Panc1 (cell line): ENCODE data around the gene ZNF549. TPM values are rescaled to one million over a fixed set of nuclear protein-coding genes. Genes with fewer than 3 reads are reported as not detected.
"Not testable (repeated sequence)": the region's sequence is repeated elsewhere in the genome, so short reads cannot be mapped to it uniquely, and the experiment has no call there.

ENCODE experiments used
- ATAC-seq: fragments of 200-7000 bp; cut with Tn5 transposase; 2 replicates; pipeline ENCODE4 v1.9.1; 2020; ENCODE audit warnings: mild to moderate bottlenecking, moderate library complexity
- BruUV-seq: library from RNA; stranded (reverse); fragments of 400-500 nt; replicated peaks from 2 replicates; lab custom pipeline; 2021; lab: Mats Ljungman, UMichigan
- CTCF ChIA-PET: fragments of 300-600 bp; sonication (Branson Sonifier 250); formaldehyde crosslinking; loops from one replicate; lab custom pipeline; 2022; ENCODE audit warnings: antibody characterized with exemption; lab: Charles Lee
- POLR2A ChIA-PET: fragments of 300-600 bp; sonication (Branson Sonifier 250); formaldehyde crosslinking; loops from one replicate; lab custom pipeline; 2022; ENCODE audit warnings: antibody characterized with exemption; lab: Charles Lee
- DNase-seq: peaks from one replicate; pipeline ENCODE4 v3.0.0-alpha.2; 2010; ENCODE audit warnings: low read depth, low spot score
- H3K27ac ChIP-seq: 2 replicates; pipeline ENCODE4 v1.5.1; 2011; ENCODE audit warnings: mild to moderate bottlenecking, low read length, inconsistent platforms
- H3K27me3 ChIP-seq: fragments of 200-500 bp; sonication (Bioruptor generic); 2 replicates; pipeline ENCODE4 v1.6.0; 2014; ENCODE audit warnings: low read length, inconsistent platforms; ENCODE audit not compliant: control insufficient read depth, insufficient read depth
- H3K36me3 ChIP-seq: fragments of 200-500 bp; sonication (Bioruptor generic); 2 replicates; pipeline ENCODE4 v1.5.1; 2014; ENCODE audit warnings: inconsistent platforms, mild to moderate bottlenecking, low read length, moderate library complexity; ENCODE audit not compliant: control insufficient read depth, insufficient read depth
- H3K4me1 ChIP-seq: 2 replicates; pipeline ENCODE4 v1.5.1; 2011; ENCODE audit warnings: inconsistent platforms, mild to moderate bottlenecking, low read length, moderate library complexity; ENCODE audit not compliant: control insufficient read depth, insufficient read depth
- H3K4me3 ChIP-seq, 2 experiments: 2 replicates each; pipeline ENCODE4 v1.5.1; 2011 to 2012; ENCODE audit warnings: low read depth in 2 of 2, low read length in 2 of 2, mild to moderate bottlenecking in 2 of 2, inconsistent platforms in 1 of 2, moderate library complexity in 1 of 2
- H3K9me3 ChIP-seq: fragments of 200-500 bp; sonication (Bioruptor generic); 2 replicates; pipeline ENCODE4 v1.5.1; 2014; ENCODE audit warnings: low read depth, mild to moderate bottlenecking, inconsistent platforms, low read length, moderate library complexity; ENCODE audit not compliant: control insufficient read depth, insufficient read depth
- CTCF ChIP-seq: fragments of 450-650 bp; IDR thresholded peaks from 2 replicates; pipeline ENCODE4 v1.5.1; 2017; ENCODE audit warnings: mild to moderate bottlenecking
- POLR2AphosphoS5 ChIP-seq: IDR thresholded peaks from 2 replicates; pipeline ENCODE4 v1.6.1; 2012; ENCODE audit warnings: mild to moderate bottlenecking, low read depth, low read length, moderate library complexity
- REST ChIP-seq, 2 experiments: IDR thresholded peaks; 2 replicates each; pipeline ENCODE4 v1.6.1; 2011 to 2012; ENCODE audit warnings: low read depth in 2 of 2, control low read depth in 1 of 2, low read length in 1 of 2, mild to moderate bottlenecking in 1 of 2, moderate library complexity in 1 of 2; ENCODE audit not compliant: insufficient read depth in 1 of 2
- SIN3A ChIP-seq: IDR thresholded peaks from 2 replicates; pipeline ENCODE4 v1.6.1; 2012; ENCODE audit warnings: low read depth, mild to moderate bottlenecking, low read length, moderate library complexity, borderline replicate concordance; ENCODE audit not compliant: insufficient read depth
- TCF7L2 ChIP-seq: IDR thresholded peaks from 2 replicates; pipeline ENCODE4 v1.6.1; 2011; ENCODE audit warnings: mild to moderate bottlenecking, low read depth, low read length, inconsistent platforms
- in situ Hi-C: cut with HindIII; loops from 2 replicates; pipeline ENCODE4 v1.10.0; 2016; ENCODE audit warnings: low sequenced_read_pairs, low pct_unique_long_range_greater_than_20kb
- intact Hi-C: fragments of 100-400 bp; cut with micrococcal nuclease; formaldehyde crosslinking; loops from one replicate; pipeline ENCODE4 v1.10.0; 2022; ENCODE audit not compliant: unreplicated experiment
- total RNA-seq: library from RNA; stranded (reverse); gene quantifications from one replicate; pipeline ENCODE4 v1.2.1, GENCODE V29; 2021; ENCODE audit not compliant: unreplicated experiment

ZNF549 gene
- total RNA-seq, 1 experiment from 2014 or later: not detected

- intact Hi-C loops: not testable (repeated sequence)
These were observed 9.1 kb upstream of the ZNF549 start for GRCh38 chr19:57518021-57518420.

GRCh38 chr19:57537953-57538547, 10.9 kb downstream of the ZNF549 start:
- no peak overlapping the region for H3K27ac ChIP-seq
- ATAC-seq (no peak), DNase-seq (no peak)
- intact Hi-C loops (no loop called here), in situ Hi-C loops (no loop called here)
- no peaks in the 10 kb centered on the region for H3K4me1 ChIP-seq
- H3K27me3 ChIP-seq: no peaks in the 10 kb centered on the region
- H3K9me3 ChIP-seq: peaks cover 58% of the 10 kb centered on the region
- ChIA-PET CTCF (no interaction called here), POLR2A (interaction anchor here (0.5 to 0.6 kb wide), 2 partner anchors 70 to 674 kb away, joined by 3 to 5 read pairs; no protein-coding TSS in a partner anchor)
- H3K36me3 ChIP-seq: no peaks in the 10 kb centered on the region
- no TSS peak for BruUV-seq
- H3K4me3 ChIP-seq: no peak overlapping the region
- TF ChIP-seq POLR2AphosphoS5 (no peak), CTCF (no peak), SIN3A (no peak), REST (IDR thresholded peaks at IDR 0.05; ENCODE audit: insufficient read depth in 1 of 2, low read depth in 2 of 2, low read length in 1 of 2) (no peak), TCF7L2 (no peak)

More at GRCh38 chr19:57518021-57518420, 9.1 kb upstream of the ZNF549 start:
- DNase-seq, BruUV-seq, H3K27ac ChIP-seq, POLR2A ChIA-PET, H3K27me3 ChIP-seq, H3K4me1 ChIP-seq, H3K36me3 ChIP-seq, H3K4me3 ChIP-seq, CTCF ChIA-PET, ATAC-seq, in situ Hi-C loops: not testable (repeated sequence)
- H3K9me3 ChIP-seq: peaks cover 27% of the 10 kb centered on the region

- POLR2A ChIA-PET: no interaction called here
- TF ChIP-seq REST (IDR thresholded peaks at IDR 0.05; ENCODE audit: insufficient read depth in 1 of 2, low read depth in 2 of 2, low read length in 1 of 2): no peak
- no peak for TF ChIP-seq CTCF
- TF ChIP-seq SIN3A: no peak
- no peak for TF ChIP-seq TCF7L2
- no peak for TF ChIP-seq POLR2AphosphoS5
- in situ Hi-C loops (no loop called here), intact Hi-C loops (no loop called here)
- H3K4me1 ChIP-seq: no peaks in the 10 kb centered on the region
- H3K27me3 ChIP-seq: no peaks in the 10 kb centered on the region
- peaks cover 79% of the 10 kb centered on the region for H3K9me3 ChIP-seq
- peaks cover 3% of the 10 kb centered on the region; the same call in 1 of the 2 replicates for H3K36me3 ChIP-seq
- no TSS peak for BruUV-seq
- no peak for ATAC-seq
- CTCF ChIA-PET: no interaction called here
- DNase-seq: no peak
- no peak overlapping the region for H3K4me3 ChIP-seq
- no peak overlapping the region for H3K27ac ChIP-seq
These were observed 19.4 kb downstream of the ZNF549 start for GRCh38 chr19:57546513-57546912.
